IMR-90 (cell line): ENCODE results near the gene PIK3C2B. TPM values are rescaled to one million over a fixed set of nuclear protein-coding genes. Genes with fewer than 3 reads are reported as not detected.
"Not testable (repeated sequence)": the region's sequence is repeated elsewhere in the genome, so short reads cannot be mapped to it uniquely, and the experiment has no call there.

ENCODE experiments used
- ATAC-seq: fragments of 200-7000 bp; cut with Tn5 transposase; 2 replicates; pipeline ENCODE4 v1.9.1; 2020; ENCODE audit warnings: low read depth, mild to moderate bottlenecking, moderate library complexity
- BruUV-seq: library from RNA; stranded (reverse); fragments of 400-500 nt; replicated peaks from 2 replicates; lab custom pipeline; 2021; lab: Mats Ljungman, UMichigan
- CTCF ChIA-PET: fragments of 300-600 bp; formaldehyde crosslinking; extraction: SDS; loops from one replicate; lab custom pipeline; 2021; ENCODE audit warnings: antibody characterized with exemption; lab: Yijun Ruan, JAX
- POLR2A ChIA-PET: fragments of 300-600 bp; sonication (Branson Sonifier 250); formaldehyde crosslinking; loops from one replicate; lab custom pipeline; 2022; ENCODE audit warnings: antibody characterized with exemption; ENCODE audit not compliant: unreplicated experiment; lab: Charles Lee
- DNase-seq: peaks from one replicate; pipeline ENCODE4 v3.0.0; 2013
- H2AFZ ChIP-seq: replicated peaks from 2 replicates; pipeline ENCODE3; 2013; ENCODE audit warnings: low read length, mild to moderate bottlenecking; ENCODE audit not compliant: poor library complexity
- H2AK5ac ChIP-seq: 2 replicates; pipeline ENCODE4 v1.6.1; 2013; ENCODE audit warnings: low read depth, low read length, inconsistent platforms
- H2AK9ac ChIP-seq: replicated peaks from 2 replicates; pipeline ENCODE3; 2013; ENCODE audit warnings: mild to moderate bottlenecking, low read depth, low read length, moderate library complexity; ENCODE audit not compliant: poor library complexity
- H2BK120ac ChIP-seq: 2 replicates; pipeline ENCODE4 v1.6.1; 2013; ENCODE audit warnings: low read depth, low read length, inconsistent platforms
- H2BK15ac ChIP-seq: 3 replicates; pipeline ENCODE4 v1.6.1; 2013; ENCODE audit warnings: low read depth, low read length, inconsistent platforms
- H2BK20ac ChIP-seq: 2 replicates; pipeline ENCODE4 v1.6.1; 2013; ENCODE audit warnings: low read depth, mild to moderate bottlenecking, inconsistent platforms, low read length, moderate library complexity
- H2BK5ac ChIP-seq: 2 replicates; pipeline ENCODE4 v1.6.1; 2013; ENCODE audit warnings: mild to moderate bottlenecking, low read depth, low read length, inconsistent platforms; ENCODE audit not compliant: poor library complexity, severe bottlenecking
- H3K14ac ChIP-seq: replicated peaks from 2 replicates; pipeline ENCODE4 v1.6.1; 2013; ENCODE audit warnings: low read depth, low read length, inconsistent platforms
- H3K18ac ChIP-seq: 2 replicates; pipeline ENCODE4 v1.6.1; 2013; ENCODE audit warnings: low read depth, low read length, control low read depth
- H3K23ac ChIP-seq: 2 replicates; pipeline ENCODE4 v1.6.1; 2013; ENCODE audit warnings: low read depth, low read length, inconsistent platforms
- H3K27ac ChIP-seq: 2 replicates; pipeline ENCODE4 v1.5.1; 2013; ENCODE audit warnings: mild to moderate bottlenecking, control low read depth, low read length; ENCODE audit not compliant: insufficient read depth
- H3K27me3 ChIP-seq: 2 replicates; pipeline ENCODE4 v1.6.1; 2013; ENCODE audit warnings: low read length; ENCODE audit not compliant: control insufficient read depth, insufficient read depth
- H3K36me3 ChIP-seq: 2 replicates; pipeline ENCODE4 v1.6.1; 2013; ENCODE audit warnings: low read length, mixed read lengths; ENCODE audit not compliant: control insufficient read depth, insufficient read depth
- H3K4ac ChIP-seq: 2 replicates; pipeline ENCODE4 v1.6.1; 2013; ENCODE audit warnings: low read depth, low read length, inconsistent platforms
- H3K4me1 ChIP-seq: 2 replicates; pipeline ENCODE4 v1.6.1; 2013; ENCODE audit warnings: low read length, mixed read lengths; ENCODE audit not compliant: control insufficient read depth, insufficient read depth
- H3K4me2 ChIP-seq: 2 replicates; pipeline ENCODE4 v1.6.1; 2013; ENCODE audit warnings: low read depth, mild to moderate bottlenecking, control low read depth, low read length, moderate library complexity
- H3K4me3 ChIP-seq: 2 replicates; pipeline ENCODE4 v1.5.1; 2013; ENCODE audit warnings: low read depth, mild to moderate bottlenecking, control low read depth, low read length, moderate library complexity; ENCODE audit not compliant: insufficient read depth
- H3K56ac ChIP-seq: 2 replicates; pipeline ENCODE4 v1.6.1; 2013; ENCODE audit warnings: low read length, inconsistent platforms; ENCODE audit not compliant: insufficient read depth; ENCODE audit errors: extremely low read depth
- H3K79me1 ChIP-seq, 2 experiments: 2 replicates each; pipeline ENCODE4 v1.6.1; 2013; ENCODE audit warnings: low read length in 2 of 2, inconsistent platforms in 1 of 2, low read depth in 1 of 2
- H3K9ac ChIP-seq: 2 replicates; pipeline ENCODE4 v1.6.1; 2013; ENCODE audit warnings: low read depth, low read length, control low read depth
- H3K9me1 ChIP-seq: 2 replicates; pipeline ENCODE4 v1.6.1; 2013; ENCODE audit warnings: low read length, inconsistent platforms; ENCODE audit not compliant: insufficient read depth
- H3K9me3 ChIP-seq: 2 replicates; pipeline ENCODE4 v1.6.1; 2013; ENCODE audit warnings: low read length; ENCODE audit not compliant: control insufficient read depth, insufficient read depth
- H4K20me1 ChIP-seq: 2 replicates; pipeline ENCODE4 v1.6.1; 2013; ENCODE audit warnings: low read length, inconsistent platforms; ENCODE audit not compliant: insufficient read depth
- H4K5ac ChIP-seq: 2 replicates; pipeline ENCODE4 v1.6.1; 2013; ENCODE audit warnings: mild to moderate bottlenecking, low read depth, low read length, control low read depth
- H4K8ac ChIP-seq, 2 experiments: 2 replicates each; pipeline ENCODE4 v1.6.1; 2013; ENCODE audit warnings: low read depth in 2 of 2, low read length in 2 of 2, control low read depth in 1 of 2, inconsistent platforms in 1 of 2
- H4K91ac ChIP-seq: 2 replicates; pipeline ENCODE4 v1.6.1; 2013; ENCODE audit warnings: low read depth, low read length, inconsistent platforms; ENCODE audit not compliant: insufficient read depth
- WGBS, 2 experiments: methylation state at CpG; one replicate each; pipeline versions ENCODE4 v1.1.5 to v1.1.7; 2013; ENCODE audit warnings: missing lambda C conversion rate in 2 of 2; ENCODE audit not compliant: insufficient read length in 1 of 2; ENCODE audit errors: extremely low coverage in 2 of 2; 5-methylcytosine and 5-hydroxymethylcytosine counted together
- dilution Hi-C: fragments of 300-500 bp; cut with HindIII; formaldehyde crosslinking; loops from one replicate; pipeline ENCODE4 v1.14.3; 2018; ENCODE audit warnings: low sequenced_read_pairs; ENCODE audit not compliant: unreplicated experiment
- in situ Hi-C: fragments of 300-500 bp; cut with MboI; formaldehyde crosslinking; loops from 3 replicates; pipeline ENCODE4 v1.14.3; 2019; ENCODE audit warnings: low sequenced_read_pairs, inconsistent platforms, mixed read lengths
- intact Hi-C: fragments of 100-400 bp; cut with micrococcal nuclease; formaldehyde crosslinking; loops from 2 replicates; pipeline ENCODE4 v1.10.0; 2022
- polyA plus RNA-seq, 3 experiments: library from polyadenylated mRNA; depleted of rRNA; stranded (reverse); fragments of >200 nt; gene quantifications; 2 replicates each; pipeline ENCODE4 v1.2.3, GENCODE V29; 2012; ENCODE audit warnings: low replicate concordance in 1 of 3
- total RNA-seq: library from RNA; depleted of rRNA; stranded (reverse); fragments of >200 nt; gene quantifications from 2 replicates; pipeline ENCODE4 v1.2.3, GENCODE V29; 2012

Gene PIK3C2B
- total and polyA plus RNA-seq, 2 of the 4 experiments (the other 2 are of a cell fraction), result 1.1 to 2.9 TPM

GRCh38 chr1:204486513-204487255 is 7.9 kb downstream of the PIK3C2B start:
- H3K27me3 ChIP-seq, intact Hi-C loops, BruUV-seq, in situ Hi-C loops, H3K9me1 ChIP-seq, H2BK120ac ChIP-seq, H3K27ac ChIP-seq, H3K14ac ChIP-seq, H2BK5ac ChIP-seq, H3K23ac ChIP-seq, H3K79me1 ChIP-seq, H4K5ac ChIP-seq, H2AK9ac ChIP-seq, H2BK15ac ChIP-seq, H2BK20ac ChIP-seq, H3K56ac ChIP-seq, H3K18ac ChIP-seq, POLR2A ChIA-PET, DNase-seq, H3K4me1 ChIP-seq, dilution Hi-C loops, H4K8ac ChIP-seq, H3K36me3 ChIP-seq, H2AFZ ChIP-seq, H3K9me3 ChIP-seq, ATAC-seq, H3K9ac ChIP-seq, H2AK5ac ChIP-seq, CTCF ChIA-PET, H3K4me3 ChIP-seq, H3K4ac ChIP-seq, H4K20me1 ChIP-seq, H4K91ac ChIP-seq, H3K4me2 ChIP-seq: not testable (repeated sequence)
- no CpG with 5 or more reads among the region's 9 CpGs for WGBS, 2 experiments
